Epithelial cell of esophagus (primary cell): ENCODE results near the gene CLDN11.

Experiments used
- DNase-seq: peaks from one replicate; pipeline ENCODE4 v3.0.0; 2010; ENCODE audit warnings: low read depth
- H3K4me3 ChIP-seq: 2 replicates; pipeline ENCODE4 v1.5.1; 2011; ENCODE audit warnings: mild to moderate bottlenecking, low read length, control low read depth
- TF ChIP-seq, protein P1 (sequence below): IDR thresholded peaks from 2 replicates; pipeline ENCODE4 v1.5.1; 2011; ENCODE audit warnings: low read depth, mild to moderate bottlenecking, low read length, control low read depth, inconsistent platforms; ENCODE audit not compliant: insufficient read depth; ENCODE audit errors: missing control alignments

CLDN11 gene

DNA sequence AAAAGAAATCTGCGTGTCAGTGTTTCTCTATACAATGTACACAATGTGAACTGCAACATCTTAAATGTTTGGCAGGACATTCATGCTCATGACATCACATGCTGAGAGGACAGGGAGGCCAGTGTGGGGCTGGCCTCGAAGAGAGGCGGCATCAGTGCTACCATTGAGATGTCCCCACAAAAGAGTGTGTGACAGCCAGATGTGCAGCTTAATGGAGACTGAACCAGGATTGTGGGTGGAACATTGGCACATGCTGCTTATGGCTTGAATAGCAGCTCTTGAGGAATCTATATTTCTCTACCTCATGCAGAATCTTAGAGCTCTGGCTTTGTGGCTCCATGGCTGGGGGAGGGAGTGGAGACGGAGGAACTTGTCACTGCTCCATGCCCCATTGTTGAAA, 18.5 kb downstream of the CLDN11 start:
- TF ChIP-seq, protein P1, sequence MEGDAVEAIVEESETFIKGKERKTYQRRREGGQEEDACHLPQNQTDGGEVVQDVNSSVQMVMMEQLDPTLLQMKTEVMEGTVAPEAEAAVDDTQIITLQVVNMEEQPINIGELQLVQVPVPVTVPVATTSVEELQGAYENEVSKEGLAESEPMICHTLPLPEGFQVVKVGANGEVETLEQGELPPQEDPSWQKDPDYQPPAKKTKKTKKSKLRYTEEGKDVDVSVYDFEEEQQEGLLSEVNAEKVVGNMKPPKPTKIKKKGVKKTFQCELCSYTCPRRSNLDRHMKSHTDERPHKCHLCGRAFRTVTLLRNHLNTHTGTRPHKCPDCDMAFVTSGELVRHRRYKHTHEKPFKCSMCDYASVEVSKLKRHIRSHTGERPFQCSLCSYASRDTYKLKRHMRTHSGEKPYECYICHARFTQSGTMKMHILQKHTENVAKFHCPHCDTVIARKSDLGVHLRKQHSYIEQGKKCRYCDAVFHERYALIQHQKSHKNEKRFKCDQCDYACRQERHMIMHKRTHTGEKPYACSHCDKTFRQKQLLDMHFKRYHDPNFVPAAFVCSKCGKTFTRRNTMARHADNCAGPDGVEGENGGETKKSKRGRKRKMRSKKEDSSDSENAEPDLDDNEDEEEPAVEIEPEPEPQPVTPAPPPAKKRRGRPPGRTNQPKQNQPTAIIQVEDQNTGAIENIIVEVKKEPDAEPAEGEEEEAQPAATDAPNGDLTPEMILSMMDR: no peak
- no peak for DNase-seq
- H3K4me3 ChIP-seq: no peak overlapping the region

- TF ChIP-seq, protein P1: no peak
- H3K4me3 ChIP-seq: no peak overlapping the region
- DNase-seq: no peak
Measured at GRCh38 chr3:170437696-170438407, 19.2 kb downstream of the CLDN11 start.

DNA sequence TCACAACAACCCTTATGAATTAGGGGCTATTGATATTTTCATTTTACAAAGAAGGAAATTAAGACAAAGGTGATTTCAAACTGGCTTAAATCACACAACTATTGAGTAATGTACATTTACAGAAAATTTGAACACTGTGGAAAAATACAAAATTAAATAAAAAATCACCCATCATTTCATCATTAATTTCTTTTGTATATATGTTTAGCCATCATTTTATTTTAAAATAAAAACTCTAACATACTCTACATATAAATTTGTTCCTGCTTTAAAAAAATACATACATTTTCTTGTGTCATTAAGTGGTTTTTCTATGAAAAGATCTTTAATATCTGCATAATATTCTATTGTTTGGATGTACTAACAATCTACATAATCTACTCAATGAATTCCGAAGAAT, 20.2 kb downstream of the CLDN11 start:
- TF ChIP-seq, protein P1: no peak
- DNase-seq: no peak
- no peak overlapping the region for H3K4me3 ChIP-seq

- DNase-seq: peak; percentile 76
- H3K4me3 ChIP-seq: no peak overlapping the region
- TF ChIP-seq, protein P1: no peak
Measured at GRCh38 chr3:170440344-170440743, 21.7 kb downstream of the CLDN11 start.

DNA sequence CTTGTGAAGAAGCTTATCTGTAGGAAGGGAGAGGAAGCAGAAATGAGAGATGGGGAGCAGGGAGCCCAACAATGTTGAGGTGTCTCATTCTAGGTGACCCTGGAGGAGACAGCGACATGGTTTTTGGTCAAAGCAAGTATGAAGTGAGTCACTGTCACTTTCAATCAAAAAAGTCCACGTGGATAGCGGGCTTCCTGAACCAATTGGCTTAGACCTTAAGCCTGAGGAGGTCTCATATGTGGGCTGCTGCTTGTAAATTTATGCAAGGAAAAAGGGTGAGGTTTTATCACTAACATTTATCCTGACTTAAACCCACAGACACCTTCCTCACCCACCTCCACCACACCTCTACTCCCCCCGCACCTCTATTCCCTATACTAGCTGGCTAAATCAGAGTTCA, 22.7 kb downstream of the CLDN11 start:
- DNase-seq: no peak
- H3K4me3 ChIP-seq: no peak overlapping the region
- TF ChIP-seq, protein P1: no peak

DNA sequence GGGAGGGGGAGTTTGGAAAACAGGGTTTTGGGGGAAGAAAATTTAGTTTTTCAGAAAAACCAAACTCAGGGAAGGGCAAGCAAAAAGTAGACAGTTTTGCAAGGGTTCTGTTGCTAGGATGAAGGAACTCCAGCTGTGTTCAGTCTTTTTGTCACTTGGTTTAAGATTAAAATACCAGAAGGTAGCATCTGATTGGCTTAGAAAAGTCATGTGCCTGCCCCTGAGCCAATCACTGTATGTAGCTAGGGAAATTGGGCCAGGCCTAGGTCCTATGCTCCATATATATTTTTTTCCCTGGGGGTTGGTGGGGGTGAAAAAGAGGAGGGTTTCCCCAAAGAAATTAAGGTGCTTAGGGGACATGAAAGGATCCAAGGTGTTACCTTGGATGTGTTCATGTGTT, 24.3 kb downstream of the CLDN11 start:
- DNase-seq: no peak
- no peak overlapping the region for H3K4me3 ChIP-seq
- TF ChIP-seq, protein P1: no peak

GRCh38 chr3:170443457-170443856, 24.8 kb downstream of the CLDN11 start:
- DNase-seq: no peak
- TF ChIP-seq, protein P1: no peak

More at GRCh38 chr3:170443457-170443856, 24.8 kb downstream of the CLDN11 start:
- H3K4me3 ChIP-seq: no peak overlapping the region
